BLaER1 treated with 17β-estradiol and CSF1 and Interleukin-3, amounts not matched to agents 10 nM and 100 nM (cell line): ENCODE results near the gene GPC4.
"Not testable (repeated sequence)": the region's sequence is repeated elsewhere in the genome, so short reads cannot be mapped to it uniquely, and the experiment has no call there.

ENCODE experiments used
- H3K27ac ChIP-seq, 11 experiments: shearing (Covaris generic); formaldehyde crosslinking; 2 replicates each; pipeline ENCODE4 v1.8.1; 2022
- H3K27me3 ChIP-seq, 11 experiments: shearing (Covaris generic); formaldehyde crosslinking; 2 replicates each; pipeline ENCODE4 v1.8.1; 2022
- H3K36me3 ChIP-seq, 11 experiments: shearing (Covaris generic); formaldehyde crosslinking; 2 replicates each; pipeline ENCODE4 v1.8.1; 2022
- H3K4me1 ChIP-seq, 10 experiments: shearing (Covaris generic); formaldehyde crosslinking; 2 replicates each; pipeline ENCODE4 v1.8.1; 2022
- H3K4me2 ChIP-seq, 11 experiments: shearing (Covaris generic); formaldehyde crosslinking; 2 replicates each; pipeline ENCODE4 v1.8.1; 2022
- H3K4me3 ChIP-seq, 10 experiments: shearing (Covaris generic); formaldehyde crosslinking; 2 replicates each; pipeline ENCODE4 v1.8.1; 2022
- H3K9ac ChIP-seq, 11 experiments: shearing (Covaris generic); formaldehyde crosslinking; 2 replicates each; pipeline ENCODE4 v1.8.1; 2022
- H3K9me3 ChIP-seq, 11 experiments: shearing (Covaris generic); formaldehyde crosslinking; replicated peaks in 1 of 11; 2 replicates each; pipeline ENCODE4 v1.8.1; 2022
- H4K20me1 ChIP-seq, 11 experiments: shearing (Covaris generic); formaldehyde crosslinking; 2 replicates each; pipeline ENCODE4 v1.8.1; 2022
- Cebpa-rat ChIP-seq, 11 experiments: shearing (Covaris generic); IDR thresholded peaks; 2 replicates each; pipeline ENCODE4 v1.8.1; 2022

Gene GPC4

GRCh38 chrX:133339566-133339965, 75.7 kb downstream of the GPC4 start:
- H3K9ac ChIP-seq, result no peak overlapping the region
- no peak overlapping the region for H3K4me2 ChIP-seq
- no peaks in the 10 kb centered on the region for H3K4me1 ChIP-seq
- H3K27me3 ChIP-seq, result peaks cover 87 to 100% (median 97%) of the 10 kb centered on the region in 11 experiments
- no peaks in the 10 kb centered on the region for H3K36me3 ChIP-seq
- H3K4me3 ChIP-seq, result no peak overlapping the region
- no peaks in the 10 kb centered on the region; a peak in 1 of 22 replicates for H3K9me3 ChIP-seq
- TF ChIP-seq Cebpa-rat (IDR thresholded peaks at IDR 0.05), result no peak
- H4K20me1 ChIP-seq, result peaks cover 0 to 3% (median 0%) of the 10 kb centered on the region in 11 experiments; a peak in 2 of 22 replicates
- no peak overlapping the region for H3K27ac ChIP-seq

GRCh38 chrX:133337250-133337649, 78.0 kb downstream of the GPC4 start:
- no peak for TF ChIP-seq Cebpa-rat (IDR thresholded peaks at IDR 0.05)
- H3K36me3 ChIP-seq, result no peaks in the 10 kb centered on the region
- no peaks in the 10 kb centered on the region for H3K4me1 ChIP-seq
- no peaks in the 10 kb centered on the region; a peak in 2 of 22 replicates for H4K20me1 ChIP-seq
- H3K27ac ChIP-seq, result no peak overlapping the region
- peaks cover 88 to 100% (median 97%) of the 10 kb centered on the region in 11 experiments for H3K27me3 ChIP-seq
- H3K4me3 ChIP-seq, result no peak overlapping the region
- H3K9ac ChIP-seq, result no peak overlapping the region
- H3K9me3 ChIP-seq, result no peaks in the 10 kb centered on the region
- H3K4me2 ChIP-seq, result no peak overlapping the region

- no peaks in the 10 kb centered on the region for H3K9me3 ChIP-seq
- H3K36me3 ChIP-seq, result no peaks in the 10 kb centered on the region
- no peak overlapping the region for H3K27ac ChIP-seq
- no peak overlapping the region for H3K4me2 ChIP-seq
- peaks cover 86 to 100% (median 97%) of the 10 kb centered on the region in 11 experiments for H3K27me3 ChIP-seq
- no peak overlapping the region for H3K9ac ChIP-seq
- H3K4me1 ChIP-seq, result no peaks in the 10 kb centered on the region
- H4K20me1 ChIP-seq, result no peaks in the 10 kb centered on the region; a peak in 3 of 22 replicates
- no peak overlapping the region for H3K4me3 ChIP-seq
- no peak for TF ChIP-seq Cebpa-rat (IDR thresholded peaks at IDR 0.05)
These were observed 80.3 kb downstream of the GPC4 start for GRCh38 chrX:133335027-133335426.

GRCh38 chrX:133333154-133333750, 82.0 kb downstream of the GPC4 start:
- peaks cover 86 to 100% (median 97%) of the 10 kb centered on the region in 11 experiments for H3K27me3 ChIP-seq
- H4K20me1 ChIP-seq, result no peaks in the 10 kb centered on the region; a peak in 2 of 22 replicates
- H3K4me3 ChIP-seq, result no peak overlapping the region
- H3K4me1 ChIP-seq, result no peaks in the 10 kb centered on the region
- H3K36me3 ChIP-seq, result no peaks in the 10 kb centered on the region
- H3K9me3 ChIP-seq, result no peaks in the 10 kb centered on the region
- H3K27ac ChIP-seq, result no peak overlapping the region
- no peak overlapping the region for H3K9ac ChIP-seq
- H3K4me2 ChIP-seq, result no peak overlapping the region
- TF ChIP-seq Cebpa-rat (IDR thresholded peaks at IDR 0.05), result no peak

GRCh38 chrX:133332737-133333136, 82.6 kb downstream of the GPC4 start:
- no peaks in the 10 kb centered on the region for H3K36me3 ChIP-seq
- no peaks in the 10 kb centered on the region for H3K9me3 ChIP-seq
- no peak overlapping the region for H3K27ac ChIP-seq
- H3K27me3 ChIP-seq, result peaks cover 87 to 100% (median 97%) of the 10 kb centered on the region in 11 experiments
- H3K9ac ChIP-seq, result no peak overlapping the region
- no peaks in the 10 kb centered on the region; a peak in 2 of 22 replicates for H4K20me1 ChIP-seq
- H3K4me3 ChIP-seq, result no peak overlapping the region
- H3K4me2 ChIP-seq, result no peak overlapping the region
- TF ChIP-seq Cebpa-rat (IDR thresholded peaks at IDR 0.05), result no peak
- H3K4me1 ChIP-seq, result no peaks in the 10 kb centered on the region

GRCh38 chrX:133330956-133331355, 84.3 kb downstream of the GPC4 start:
- Histone ChIP-seq H4K20me1 (no peaks in the 10 kb centered on the region; a peak in 3 of 22 replicates), H3K4me1 (no peaks in the 10 kb centered on the region), H3K27ac (no peak overlapping the region), H3K9ac (no peak overlapping the region), H3K36me3 (no peaks in the 10 kb centered on the region), H3K9me3 (no peaks in the 10 kb centered on the region), H3K4me3 (no peak overlapping the region), H3K27me3 (peaks cover 92 to 100% (median 99%) of the 10 kb centered on the region in 11 experiments), H3K4me2 (no peak overlapping the region)
- TF ChIP-seq Cebpa-rat (IDR thresholded peaks at IDR 0.05), result no peak

GRCh38 chrX:133325422-133325821, 89.9 kb downstream of the GPC4 start:
- Histone ChIP-seq H3K4me1 (no peaks in the 10 kb centered on the region), H3K36me3 (no peaks in the 10 kb centered on the region), H3K9me3 (no peaks in the 10 kb centered on the region), H3K27me3 (peaks cover 97 to 100% (median 100%) of the 10 kb centered on the region in 11 experiments), H3K27ac (no peak overlapping the region), H3K4me3 (no peak overlapping the region), H4K20me1 (no peaks in the 10 kb centered on the region; a peak in 4 of 22 replicates), H3K9ac (no peak overlapping the region), H3K4me2 (no peak overlapping the region)
- TF ChIP-seq Cebpa-rat (IDR thresholded peaks at IDR 0.05), result no peak

GRCh38 chrX:133323431-133323830, 91.9 kb downstream of the GPC4 start:
- peaks cover 90 to 100% (median 100%) of the 10 kb centered on the region in 11 experiments for H3K27me3 ChIP-seq
- H3K9ac ChIP-seq, result no peak overlapping the region
- H4K20me1 ChIP-seq, result peaks cover 0 to 3% (median 0%) of the 10 kb centered on the region in 11 experiments; a peak in 4 of 22 replicates
- no peaks in the 10 kb centered on the region for H3K36me3 ChIP-seq
- no peak overlapping the region for H3K27ac ChIP-seq
- no peaks in the 10 kb centered on the region for H3K9me3 ChIP-seq
- TF ChIP-seq Cebpa-rat (IDR thresholded peaks at IDR 0.05), result no peak
- no peak overlapping the region for H3K4me2 ChIP-seq
- no peak overlapping the region for H3K4me3 ChIP-seq
- no peaks in the 10 kb centered on the region for H3K4me1 ChIP-seq

GRCh38 chrX:133322269-133322668, 93.0 kb downstream of the GPC4 start:
- not testable (repeated sequence) for H3K36me3 ChIP-seq, H3K9me3 ChIP-seq, H3K4me2 ChIP-seq, H4K20me1 ChIP-seq, H3K4me1 ChIP-seq, H3K4me3 ChIP-seq, H3K27ac ChIP-seq, H3K9ac ChIP-seq
- peaks cover 90 to 100% (median 100%) of the 10 kb centered on the region in 11 experiments for H3K27me3 ChIP-seq

GRCh38 chrX:133321451-133321850, 93.8 kb downstream of the GPC4 start:
- Histone ChIP-seq H3K36me3 (no peaks in the 10 kb centered on the region), H3K4me2 (no peak overlapping the region), H3K4me3 (no peak overlapping the region), H3K27ac (no peak overlapping the region), H3K4me1 (no peaks in the 10 kb centered on the region), H3K27me3 (peaks cover 89 to 100% (median 100%) of the 10 kb centered on the region in 11 experiments), H4K20me1 (peaks cover 0 to 3% (median 0%) of the 10 kb centered on the region in 11 experiments; a peak in 4 of 22 replicates), H3K9ac (no peak overlapping the region), H3K9me3 (no peaks in the 10 kb centered on the region)
- no peak for TF ChIP-seq Cebpa-rat (IDR thresholded peaks at IDR 0.05)
